Measurements from ENCODE around the gene SERPINB6.

DNA sequence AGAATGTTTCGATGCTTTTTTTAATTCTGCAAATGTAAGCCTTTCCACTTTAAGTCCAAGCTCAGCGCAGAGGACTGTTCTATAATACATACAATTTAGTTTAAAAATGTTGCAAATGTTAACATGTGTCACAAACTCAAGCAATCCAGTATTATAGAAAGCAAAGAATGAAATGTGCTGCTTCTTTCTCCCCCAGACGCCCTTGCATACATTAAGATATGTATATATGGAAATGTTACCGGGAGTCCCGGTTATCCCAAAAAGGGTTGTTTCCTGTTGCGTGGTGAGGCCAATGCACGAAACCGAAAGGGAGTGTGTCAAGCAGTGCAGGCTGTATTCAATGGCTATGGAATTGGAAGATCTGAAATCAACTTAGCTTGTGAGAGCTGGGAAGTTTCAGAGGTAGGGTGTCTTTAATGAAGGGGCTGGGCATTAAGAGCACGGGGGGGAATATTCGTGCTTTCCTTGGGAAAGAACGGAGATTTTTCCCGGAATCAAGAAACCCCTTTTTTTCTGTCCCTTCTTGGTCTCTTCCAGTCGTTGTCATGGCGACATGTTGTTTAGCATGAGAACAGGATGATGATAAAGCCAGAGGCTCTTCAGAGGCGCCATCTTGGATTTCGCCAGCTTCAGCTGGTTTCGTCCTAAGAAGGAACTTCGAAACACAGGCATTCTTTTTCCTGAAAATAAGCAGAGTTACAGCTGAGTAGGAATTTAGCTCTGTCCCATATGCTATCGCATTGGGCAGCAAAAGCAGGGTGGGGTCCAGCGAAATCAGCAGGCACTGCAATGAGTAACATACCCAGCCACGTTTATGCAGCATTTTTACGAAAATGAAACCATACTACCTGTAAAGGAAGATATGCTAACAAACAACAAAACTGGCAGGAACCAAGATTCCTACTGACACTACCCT lies 18.2 kb upstream of the SERPINB6 start:
- TF ChIP-seq, protein P1, sequence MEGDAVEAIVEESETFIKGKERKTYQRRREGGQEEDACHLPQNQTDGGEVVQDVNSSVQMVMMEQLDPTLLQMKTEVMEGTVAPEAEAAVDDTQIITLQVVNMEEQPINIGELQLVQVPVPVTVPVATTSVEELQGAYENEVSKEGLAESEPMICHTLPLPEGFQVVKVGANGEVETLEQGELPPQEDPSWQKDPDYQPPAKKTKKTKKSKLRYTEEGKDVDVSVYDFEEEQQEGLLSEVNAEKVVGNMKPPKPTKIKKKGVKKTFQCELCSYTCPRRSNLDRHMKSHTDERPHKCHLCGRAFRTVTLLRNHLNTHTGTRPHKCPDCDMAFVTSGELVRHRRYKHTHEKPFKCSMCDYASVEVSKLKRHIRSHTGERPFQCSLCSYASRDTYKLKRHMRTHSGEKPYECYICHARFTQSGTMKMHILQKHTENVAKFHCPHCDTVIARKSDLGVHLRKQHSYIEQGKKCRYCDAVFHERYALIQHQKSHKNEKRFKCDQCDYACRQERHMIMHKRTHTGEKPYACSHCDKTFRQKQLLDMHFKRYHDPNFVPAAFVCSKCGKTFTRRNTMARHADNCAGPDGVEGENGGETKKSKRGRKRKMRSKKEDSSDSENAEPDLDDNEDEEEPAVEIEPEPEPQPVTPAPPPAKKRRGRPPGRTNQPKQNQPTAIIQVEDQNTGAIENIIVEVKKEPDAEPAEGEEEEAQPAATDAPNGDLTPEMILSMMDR (IDR thresholded peaks at IDR 0.05), result peak in 2 of 6 experiments; percentile 2 to 13
- TF ChIP-seq POLR2A (IDR thresholded peaks at IDR 0.05), result peak in 3 of 4 donors; percentile 14 to 54 (median 27)

All from esophagus squamous epithelium (tissue), 4 donors.